BE2C (cell line): Measurements from ENCODE around the gene NANS.
"Not testable (repeated sequence)": the region's sequence is repeated elsewhere in the genome, so short reads cannot be mapped to it uniquely, and the experiment has no call there.

Experiments used
- DNase-seq: peaks from one replicate; pipeline ENCODE4 v3.0.0-alpha.2; 2020
- H3K27me3 ChIP-seq: fragments of 250-450 bp; sonication (Bioruptor Pico); 2 replicates; pipeline ENCODE4 v1.5.1; 2020; ENCODE audit warnings: mild to moderate bottlenecking
- H3K36me3 ChIP-seq: fragments of 250-450 bp; sonication (Bioruptor Pico); 2 replicates; pipeline ENCODE4 v1.5.1; 2020; ENCODE audit warnings: mild to moderate bottlenecking
- H3K4me1 ChIP-seq: fragments of 250-450 bp; sonication (Bioruptor Pico); 2 replicates; pipeline ENCODE4 v1.5.1; 2020
- H3K4me3 ChIP-seq: 2 replicates; pipeline ENCODE4 v1.5.1; 2011; ENCODE audit warnings: low read depth, low read length
- H3K9me3 ChIP-seq: fragments of 250-450 bp; sonication (Bioruptor Pico); 2 replicates; pipeline ENCODE4 v1.5.1; 2020
- CTCF ChIP-seq: IDR thresholded peaks from 2 replicates; pipeline ENCODE4 v1.5.1; 2012; ENCODE audit warnings: mild to moderate bottlenecking, low read depth, low read length

The NANS gene

GRCh38 chr9:98070704-98071103, 14.2 kb downstream of the NANS start:
- TF ChIP-seq CTCF, result no peak
- no peak for DNase-seq
- Histone ChIP-seq H3K4me1 (no peaks in the 10 kb centered on the region), H3K27me3 (no peaks in the 10 kb centered on the region), H3K4me3 (no peak overlapping the region), H3K9me3 (no peaks in the 10 kb centered on the region), H3K36me3 (peaks cover 4% of the 10 kb centered on the region)

GRCh38 chr9:98071737-98072136, 15.2 kb downstream of the NANS start:
- no peak for DNase-seq
- H3K36me3 ChIP-seq, result no peaks in the 10 kb centered on the region; the same call in 1 of the 2 replicates
- no peaks in the 10 kb centered on the region for H3K27me3 ChIP-seq
- no peak for TF ChIP-seq CTCF
- no peaks in the 10 kb centered on the region for H3K9me3 ChIP-seq
- H3K4me3 ChIP-seq, result no peak overlapping the region
- no peaks in the 10 kb centered on the region for H3K4me1 ChIP-seq

- Histone ChIP-seq H3K4me3 (no peak overlapping the region), H3K9me3 (no peaks in the 10 kb centered on the region), H3K27me3 (no peaks in the 10 kb centered on the region), H3K36me3 (no peaks in the 10 kb centered on the region), H3K4me1 (no peaks in the 10 kb centered on the region)
- peak; percentile 98 for TF ChIP-seq CTCF
- peak; percentile 65 for DNase-seq
These were observed 17.8 kb downstream of the NANS start for GRCh38 chr9:98074115-98074990.

DNA sequence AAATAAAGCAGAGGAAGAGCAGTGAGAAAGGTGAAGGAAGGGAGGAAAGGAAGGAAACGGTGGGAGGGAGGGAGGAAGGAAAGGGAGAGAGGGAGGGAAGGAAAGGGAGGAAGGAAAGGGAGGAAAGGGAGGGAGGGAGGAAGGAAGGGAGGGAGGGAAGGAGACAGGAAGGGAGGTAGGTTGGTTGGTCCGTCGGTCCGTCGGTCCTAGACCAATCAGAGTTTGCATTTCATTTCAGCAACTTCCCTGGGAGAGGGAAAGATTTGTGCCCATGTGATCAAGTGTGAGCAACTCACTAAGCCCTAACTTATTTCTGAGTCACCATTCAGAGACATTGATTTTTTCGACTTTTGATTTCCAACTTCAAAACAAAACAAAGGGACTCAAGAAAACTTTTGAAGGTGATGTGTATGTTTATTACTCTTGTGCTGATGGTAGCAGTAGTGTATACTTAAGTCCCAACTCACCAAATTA, 18.8 kb downstream of the NANS start:
- no peak overlapping the region for H3K4me3 ChIP-seq
- H3K9me3 ChIP-seq, result no peaks in the 10 kb centered on the region
- DNase-seq, result no peak
- H3K4me1 ChIP-seq, result no peaks in the 10 kb centered on the region
- no peak for TF ChIP-seq CTCF
- H3K36me3 ChIP-seq, result no peaks in the 10 kb centered on the region; the same call in none of the 2 replicates
- no peaks in the 10 kb centered on the region for H3K27me3 ChIP-seq

DNA sequence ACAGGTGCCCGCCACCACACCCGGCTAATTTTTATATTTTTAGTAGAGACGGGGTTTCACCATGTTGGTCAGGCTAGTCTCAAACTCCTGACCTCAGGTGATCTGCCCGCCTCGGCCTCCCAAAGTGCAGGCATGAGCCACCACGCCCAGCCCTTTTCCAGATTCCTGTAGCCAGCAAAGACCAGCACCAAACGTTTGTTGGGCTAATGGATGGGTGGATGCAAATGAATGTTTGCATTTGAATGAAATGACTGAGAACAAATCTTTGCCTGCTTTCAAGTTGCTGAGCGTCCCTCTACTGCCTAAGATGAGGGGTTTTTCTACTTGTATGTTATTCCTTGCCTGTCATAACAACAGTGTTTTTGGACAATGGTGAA, 20.0 kb downstream of the NANS start:
- not testable (repeated sequence) for DNase-seq, H3K36me3 ChIP-seq, H3K4me3 ChIP-seq, H3K27me3 ChIP-seq, H3K9me3 ChIP-seq, H3K4me1 ChIP-seq

DNA sequence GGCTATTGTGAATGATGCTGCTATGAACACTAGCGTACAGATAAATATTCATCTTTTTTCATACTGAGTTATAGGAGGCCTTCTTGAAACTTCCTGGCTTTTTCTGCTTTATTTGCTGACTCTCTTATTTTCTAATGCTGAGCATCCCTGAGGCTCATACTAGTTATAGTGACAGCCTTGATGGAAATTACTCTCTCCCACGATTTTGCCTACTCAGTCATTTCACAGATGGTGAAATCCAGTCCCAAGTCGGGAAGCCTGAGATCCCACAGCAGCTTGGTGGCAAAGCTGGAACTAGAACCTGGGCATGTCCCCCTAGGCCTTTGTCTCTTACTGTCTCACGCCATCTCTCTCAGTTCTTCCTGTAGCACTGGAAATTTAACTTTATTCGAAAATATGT, 22.4 kb downstream of the NANS start:
- TF ChIP-seq CTCF, result no peak
- Histone ChIP-seq H3K27me3 (no peaks in the 10 kb centered on the region), H3K4me1 (no peaks in the 10 kb centered on the region), H3K4me3 (no peak overlapping the region), H3K9me3 (no peaks in the 10 kb centered on the region), H3K36me3 (peaks cover 33% of the 10 kb centered on the region)
- DNase-seq, result no peak
